Measurements from ENCODE around the gene TMEM154.
"Not testable (repeated sequence)": the region's sequence is repeated elsewhere in the genome, so short reads cannot be mapped to it uniquely, and the experiment has no call there.

The TMEM154 gene

DNA sequence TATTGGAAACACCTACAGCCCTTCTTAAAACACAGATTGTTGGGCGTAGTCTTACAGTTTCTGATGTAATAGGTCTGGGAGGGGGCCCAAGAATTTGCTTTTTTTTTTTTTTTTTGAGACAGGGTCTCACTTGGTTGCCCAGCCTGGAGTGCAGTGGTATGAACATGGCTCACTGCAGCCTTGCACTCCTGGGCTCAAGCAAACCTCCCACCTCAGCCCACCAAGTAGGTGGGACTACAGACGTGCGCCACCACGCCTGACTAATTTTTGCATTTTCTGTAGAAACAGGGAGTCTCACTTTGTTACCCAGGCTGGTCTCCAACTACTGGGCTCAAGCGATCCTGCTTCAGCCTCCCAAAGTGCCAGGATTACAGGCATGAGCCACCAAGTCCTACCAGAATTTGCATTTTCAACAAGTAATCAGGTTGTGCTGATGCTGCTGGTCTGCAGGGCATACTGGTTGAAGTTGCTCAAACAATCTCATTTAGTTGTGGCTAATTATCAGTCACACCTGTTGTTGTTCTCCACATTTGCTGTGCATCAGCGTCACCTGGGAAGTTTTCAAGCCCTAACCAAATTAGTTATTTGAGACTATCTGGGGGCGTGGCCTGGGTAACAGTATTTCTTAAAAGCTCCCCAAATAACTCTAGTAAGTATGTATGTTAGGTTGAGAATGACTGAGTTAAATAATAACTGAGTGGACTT, 14.0 kb downstream of the TMEM154 start:
- no peak for DNase-seq

DNA sequence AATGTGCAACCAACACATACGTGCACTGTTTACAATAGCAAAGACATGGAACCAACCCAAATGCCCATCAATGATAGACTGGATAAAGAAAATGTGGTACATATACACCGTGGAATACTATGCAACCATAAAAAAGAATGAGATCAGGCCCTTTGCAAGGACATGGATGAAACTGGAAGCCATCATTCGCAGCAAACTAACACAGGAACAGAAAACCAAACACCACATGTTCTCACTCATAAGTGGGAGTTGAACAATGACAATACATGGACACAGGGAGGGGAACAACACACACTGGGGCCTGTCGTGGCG, 15.8 kb downstream of the TMEM154 start:
- not testable (repeated sequence) for DNase-seq

DNA sequence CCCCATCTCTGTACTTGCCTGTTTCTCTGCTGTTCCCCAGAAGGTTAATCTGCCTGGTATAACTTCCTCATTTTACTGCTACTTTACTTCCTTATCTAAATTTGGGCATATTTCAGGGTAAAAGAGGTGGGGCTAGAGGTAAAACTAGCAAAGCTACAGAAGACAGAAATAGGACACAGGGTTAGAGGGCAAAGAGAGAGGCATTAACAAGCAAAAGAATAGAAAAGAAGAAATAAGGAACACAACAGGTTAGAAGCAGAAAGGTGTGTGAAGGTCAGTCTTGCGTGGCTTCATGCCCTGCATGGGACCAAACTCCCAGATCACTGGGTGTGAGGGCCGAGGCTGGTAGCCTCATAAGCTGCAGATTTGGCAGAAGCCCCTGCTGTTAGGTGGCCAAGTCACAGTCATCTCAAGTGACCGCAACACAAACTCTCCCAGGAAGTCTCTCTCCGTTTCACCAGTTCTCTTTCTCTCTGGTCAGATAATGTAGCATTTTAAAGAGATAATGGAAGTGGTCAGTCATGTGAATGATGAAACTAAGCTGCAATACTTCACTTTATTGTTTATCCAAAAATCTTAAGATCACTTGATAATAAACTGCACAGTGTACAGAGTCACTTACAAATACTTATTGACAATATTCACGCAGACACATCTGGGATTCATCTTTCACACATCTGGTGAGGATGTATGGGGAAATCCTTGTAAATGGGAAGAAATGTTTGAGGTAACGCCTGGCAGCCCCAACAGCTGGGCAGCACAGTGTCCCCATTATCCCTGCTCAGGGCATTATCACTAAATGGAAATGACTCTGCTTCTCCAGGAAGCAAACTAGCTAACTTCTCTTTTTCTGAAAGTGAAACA, 16.4 kb downstream of the TMEM154 start:
- DNase-seq, result no peak

DNA sequence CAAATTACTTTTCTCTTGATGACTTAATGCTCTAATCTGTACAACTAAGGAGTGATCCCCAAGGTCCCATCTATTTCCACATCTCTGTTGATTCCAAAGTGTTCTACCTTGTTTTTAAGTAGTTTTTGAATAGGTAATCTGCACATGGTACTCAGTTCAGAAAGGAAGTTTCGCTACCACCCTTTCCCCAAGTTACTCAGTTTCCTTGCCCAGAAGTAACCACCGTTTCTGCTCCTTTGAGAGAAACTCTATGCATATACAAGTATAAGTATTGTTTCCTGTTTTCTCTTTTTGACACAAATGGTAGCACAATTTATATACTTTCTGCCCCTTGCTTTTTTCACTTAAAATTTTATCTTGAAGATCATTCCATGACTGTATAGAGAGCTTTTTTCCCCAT, 18.1 kb downstream of the TMEM154 start:
- DNase-seq, result no peak

DNA sequence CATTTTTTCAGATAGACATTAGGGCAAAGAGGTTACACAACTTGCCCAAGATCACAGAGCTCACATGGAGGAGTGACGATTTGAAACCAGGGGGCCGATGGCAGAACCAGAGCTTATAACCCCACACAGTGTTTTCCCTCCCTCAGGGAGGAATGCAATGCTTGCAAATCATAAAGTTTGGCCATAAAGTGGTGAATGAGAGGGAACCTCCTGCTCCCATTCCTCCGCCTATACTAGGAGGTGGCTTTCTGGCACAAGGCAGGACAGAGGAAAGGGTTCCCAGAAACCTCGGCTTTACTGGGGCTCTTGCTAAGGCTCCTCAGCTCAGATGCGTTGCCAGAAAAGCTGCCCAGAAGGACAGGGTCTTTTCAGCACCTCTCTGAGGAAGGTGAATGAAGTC, 19.3 kb downstream of the TMEM154 start:
- DNase-seq, result no peak

DNA sequence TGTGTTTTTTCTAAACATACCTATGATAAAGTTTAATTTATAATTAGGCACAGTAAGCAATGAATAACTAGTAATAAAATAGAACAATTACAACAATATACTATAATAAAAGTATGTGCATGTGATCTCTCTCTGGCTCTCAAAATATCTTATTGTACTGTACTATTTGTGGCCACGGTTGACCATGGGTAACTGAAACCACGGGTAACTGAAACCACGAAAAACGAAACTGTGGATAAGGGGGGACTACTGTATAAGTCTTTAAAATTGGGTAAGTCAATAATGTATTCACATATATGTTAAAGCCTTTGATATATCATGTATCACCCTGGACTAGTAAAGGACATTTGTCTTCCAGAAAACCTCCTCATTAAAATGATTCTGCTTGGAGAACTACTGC, 20.0 kb downstream of the TMEM154 start:
- DNase-seq, result no peak

DNA sequence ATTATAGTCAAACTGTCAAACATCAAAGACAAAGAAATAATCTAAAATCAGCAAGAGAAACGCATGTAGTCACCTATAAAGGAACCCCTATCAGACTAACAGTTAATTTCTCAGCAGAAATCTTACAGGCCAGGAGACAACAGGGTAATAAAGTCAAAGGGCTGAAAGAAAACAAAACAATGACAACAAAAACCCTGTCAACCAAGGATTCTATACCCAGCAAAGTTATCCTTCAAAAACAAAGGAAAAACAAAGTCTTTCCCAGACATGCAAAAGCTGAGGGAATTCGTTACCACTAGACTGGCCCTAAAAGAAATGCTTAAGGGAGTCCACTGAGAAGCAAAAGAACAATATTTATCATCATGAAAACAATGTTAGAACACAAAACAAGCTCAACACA, 22.1 kb downstream of the TMEM154 start:
- no peak for DNase-seq

DNA sequence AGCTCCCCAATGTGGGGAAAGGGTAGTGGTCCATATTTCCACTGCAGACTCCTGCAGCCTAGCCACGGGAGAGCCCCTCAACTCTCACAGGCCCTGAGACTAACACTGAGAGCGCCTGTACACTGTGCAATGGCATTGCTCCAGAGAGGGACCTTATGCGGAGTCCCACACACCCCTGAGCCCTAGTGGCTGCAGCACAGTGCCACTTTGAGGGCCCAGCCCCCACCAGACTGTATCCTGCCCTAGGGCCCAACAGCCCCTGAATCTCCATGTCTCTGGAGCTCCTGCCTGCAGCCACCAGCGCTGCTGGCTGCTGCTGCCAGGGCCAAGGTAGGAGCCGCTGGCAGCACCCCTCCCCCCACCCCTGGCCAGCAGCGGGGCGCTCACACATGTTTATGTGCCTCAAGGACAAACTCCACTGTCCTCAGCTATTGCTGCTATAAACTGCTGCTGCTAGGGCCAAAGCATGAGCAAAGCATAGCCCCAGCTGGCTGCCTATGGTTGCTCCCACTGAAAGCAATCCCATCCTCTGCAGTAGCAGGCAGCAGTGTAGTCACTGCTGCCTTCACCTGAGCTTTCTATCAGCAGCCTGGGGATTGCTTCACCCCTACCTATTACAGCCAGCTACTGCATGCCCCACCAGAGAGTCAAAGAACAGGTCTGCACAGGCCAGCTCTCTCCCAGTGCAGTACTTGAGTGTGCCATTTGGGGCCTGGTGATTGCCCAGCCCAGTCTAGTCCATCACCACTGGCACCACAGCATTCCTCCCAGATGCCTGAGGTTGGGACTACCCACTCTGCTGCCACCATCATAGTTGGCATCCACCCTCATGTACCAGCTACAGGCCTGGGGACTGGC, 24.3 kb downstream of the TMEM154 start:
- DNase-seq, result no peak

DNA sequence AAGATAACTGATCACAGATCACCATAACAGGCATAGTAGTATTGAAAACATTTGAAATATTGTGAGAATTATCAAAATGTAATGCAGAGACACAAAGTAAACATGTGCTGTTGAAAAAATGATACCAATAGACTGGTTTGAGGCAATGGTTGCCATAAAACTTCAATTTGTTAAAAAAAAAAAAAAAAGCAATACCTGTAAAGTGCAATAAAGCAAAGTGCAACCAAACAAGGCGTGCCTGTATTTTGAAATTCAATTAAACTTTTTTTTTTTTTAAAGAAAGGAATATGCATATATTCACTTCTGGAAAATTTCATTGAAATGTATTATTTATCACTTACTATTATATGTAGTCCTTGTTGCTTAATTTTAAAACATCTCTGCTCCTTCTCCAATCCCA, 27.7 kb downstream of the TMEM154 start:
- DNase-seq, result no peak

DNA sequence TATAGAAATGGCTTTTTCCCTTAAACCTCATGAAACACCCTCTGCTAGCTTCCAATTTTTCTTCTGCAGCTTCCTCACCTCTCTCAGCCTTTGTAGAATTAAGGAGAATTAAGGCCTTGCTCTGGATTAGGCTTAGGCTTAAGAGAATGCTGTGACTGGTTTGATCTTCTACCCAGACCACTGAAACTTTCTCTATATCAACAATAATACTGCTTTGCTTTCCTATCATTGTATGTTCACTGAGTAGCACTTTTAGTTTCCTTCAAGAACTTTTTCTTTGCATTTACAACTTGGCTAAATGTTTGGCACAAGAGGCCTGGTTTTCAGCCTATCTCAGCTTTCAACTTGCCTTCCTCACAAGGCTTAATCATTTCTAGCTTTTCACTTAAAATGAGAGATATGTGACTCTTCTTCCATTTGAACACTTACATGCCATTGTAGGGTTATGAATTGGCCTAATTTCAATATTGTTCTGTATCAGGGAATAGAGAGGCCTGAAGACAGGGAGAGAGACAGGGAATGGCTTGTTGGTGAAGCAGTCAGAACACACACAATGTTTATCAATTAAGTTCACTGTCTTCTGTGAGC, 28.2 kb downstream of the TMEM154 start:
- no peak for DNase-seq

DNA sequence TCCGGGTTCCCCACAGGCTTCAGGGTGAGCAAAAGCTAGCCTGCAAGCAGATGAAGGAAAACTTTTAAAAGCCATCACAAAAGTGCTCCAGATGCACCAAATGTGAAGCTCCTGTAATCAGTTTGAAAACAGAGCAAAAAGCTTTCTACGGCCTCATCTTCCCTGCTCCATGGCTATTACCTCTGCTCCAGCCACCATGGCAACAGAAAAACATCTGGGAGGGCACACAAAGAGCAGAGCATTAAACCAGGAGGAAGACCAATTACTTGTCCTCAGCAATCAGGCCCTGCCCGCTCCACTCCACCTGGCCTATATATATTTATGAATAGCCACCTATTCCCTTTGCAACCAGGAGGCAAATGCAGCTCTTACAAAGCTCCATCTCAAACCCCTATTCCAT, 33.6 kb downstream of the TMEM154 start:
- DNase-seq, result no peak

DNA sequence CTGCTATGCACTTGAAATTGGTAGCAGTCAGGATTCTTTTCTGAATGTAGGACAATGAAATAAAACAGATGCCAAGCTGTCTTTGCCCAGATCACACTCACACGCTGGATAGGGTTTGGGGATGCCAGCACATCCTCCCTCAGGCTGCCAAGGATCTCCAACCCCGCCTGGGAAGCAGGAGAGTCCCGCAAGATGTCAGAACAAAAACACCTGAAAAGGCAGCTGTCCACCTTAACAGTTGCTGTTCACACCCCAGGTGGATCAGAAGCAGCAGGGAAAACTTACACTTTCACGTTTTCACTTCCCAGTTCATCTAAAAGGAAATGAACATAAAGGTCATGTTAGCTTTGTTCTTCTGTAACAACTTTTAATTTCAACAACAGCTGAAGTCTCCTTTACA, 35.7 kb downstream of the TMEM154 start:
- no peak for DNase-seq

DNA sequence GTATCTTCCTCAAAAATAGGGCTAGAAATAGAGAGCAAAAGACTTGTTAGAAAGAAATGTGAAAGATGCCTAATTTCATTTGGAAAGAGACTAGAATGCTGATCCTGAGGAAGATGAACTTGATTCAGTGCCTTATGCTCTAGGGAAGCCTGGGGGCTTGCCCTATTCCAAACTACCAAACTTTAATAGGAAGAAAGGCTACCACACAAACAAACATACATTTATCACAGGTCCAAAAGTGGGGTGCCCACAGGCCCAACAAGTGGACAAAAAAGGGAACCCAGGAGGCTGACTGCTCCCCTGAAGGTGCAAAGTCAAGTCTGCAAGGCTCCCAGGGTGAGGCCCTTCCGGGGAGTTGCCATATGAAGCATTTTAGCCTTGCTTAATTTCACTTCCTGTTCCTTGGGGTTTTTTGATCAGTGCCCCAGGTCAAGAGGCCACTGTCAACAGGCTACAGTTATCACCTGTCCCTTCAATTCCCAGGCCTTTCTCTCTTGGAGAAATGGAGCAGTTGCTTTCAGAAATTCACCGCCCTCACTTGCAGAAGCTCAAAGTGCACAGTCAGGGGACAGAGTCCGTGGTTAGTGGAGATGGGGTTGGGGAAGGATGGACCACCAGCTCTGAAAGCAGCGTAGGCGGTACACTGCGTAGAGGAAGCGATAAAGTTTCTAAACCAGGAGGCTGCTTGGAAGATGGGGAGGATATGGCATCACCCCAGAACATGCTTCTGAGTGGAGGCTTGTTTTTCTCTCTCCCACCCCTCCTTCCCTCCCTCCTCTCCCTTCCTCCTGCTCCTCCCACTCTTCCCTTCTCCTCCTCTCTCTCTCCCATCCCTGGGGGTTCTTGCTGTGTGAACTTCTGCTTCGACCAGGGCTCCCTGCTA, 36.4 kb downstream of the TMEM154 start:
- DNase-seq, result no peak

DNA sequence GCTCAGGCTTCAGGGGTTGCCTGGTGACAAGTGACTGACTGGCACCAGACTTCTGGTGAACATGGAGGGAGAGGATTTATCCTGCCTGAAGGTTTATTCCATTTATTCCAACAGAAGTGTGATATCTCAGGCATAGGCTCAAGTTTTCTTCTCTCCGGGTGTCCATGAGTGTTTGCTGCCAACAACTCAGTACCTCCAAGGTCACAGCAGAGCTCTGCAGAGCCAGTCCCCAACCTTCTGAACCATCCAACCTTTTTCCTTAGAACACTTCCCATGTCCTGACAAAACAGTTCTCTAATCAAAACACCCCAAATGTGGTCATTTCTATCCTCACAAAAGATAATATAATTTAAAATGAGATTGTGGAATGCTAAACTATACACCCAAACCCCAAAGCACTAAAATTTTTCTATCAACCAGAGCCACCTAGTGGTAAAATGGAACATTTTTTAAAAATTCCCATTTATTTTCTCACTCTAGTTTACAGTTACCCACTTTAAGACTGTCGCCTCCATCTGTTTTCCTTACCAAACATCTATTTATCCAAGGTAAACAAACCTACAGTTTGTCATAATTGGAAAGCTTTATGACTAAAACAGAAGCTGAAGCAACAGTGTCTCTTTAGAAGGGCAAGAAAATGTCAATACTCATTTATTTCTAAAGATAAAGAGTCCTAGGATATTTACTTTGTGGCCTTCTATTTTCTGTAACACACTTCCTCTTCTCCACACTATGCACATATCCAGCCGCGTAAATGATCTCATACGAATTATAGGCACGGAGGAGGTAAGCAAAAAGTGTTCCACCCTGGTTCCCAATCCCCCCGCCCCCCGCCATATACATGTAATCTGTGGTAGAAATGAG, 39.5 kb downstream of the TMEM154 start:
- no peak for DNase-seq

DNA sequence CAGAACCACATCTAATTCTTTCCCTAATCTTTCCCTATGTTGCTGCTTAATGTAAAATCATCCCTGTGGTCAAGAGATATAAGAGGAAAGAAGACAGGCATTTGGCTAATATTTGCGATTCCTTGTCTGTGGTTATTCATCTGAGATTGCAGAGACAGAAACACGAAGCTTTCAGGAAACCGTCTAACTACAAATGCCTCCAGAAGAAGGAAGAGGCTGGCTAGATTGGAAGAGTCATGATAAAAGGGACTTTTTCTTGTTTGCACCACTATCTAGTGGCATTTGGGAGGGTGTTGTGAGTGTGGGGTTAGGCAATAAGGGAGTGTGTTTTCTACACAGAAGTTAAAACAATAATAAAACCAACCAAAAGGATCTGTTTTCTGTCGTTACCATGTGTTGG, 43.9 kb downstream of the TMEM154 start:
- DNase-seq, result no peak

DNA sequence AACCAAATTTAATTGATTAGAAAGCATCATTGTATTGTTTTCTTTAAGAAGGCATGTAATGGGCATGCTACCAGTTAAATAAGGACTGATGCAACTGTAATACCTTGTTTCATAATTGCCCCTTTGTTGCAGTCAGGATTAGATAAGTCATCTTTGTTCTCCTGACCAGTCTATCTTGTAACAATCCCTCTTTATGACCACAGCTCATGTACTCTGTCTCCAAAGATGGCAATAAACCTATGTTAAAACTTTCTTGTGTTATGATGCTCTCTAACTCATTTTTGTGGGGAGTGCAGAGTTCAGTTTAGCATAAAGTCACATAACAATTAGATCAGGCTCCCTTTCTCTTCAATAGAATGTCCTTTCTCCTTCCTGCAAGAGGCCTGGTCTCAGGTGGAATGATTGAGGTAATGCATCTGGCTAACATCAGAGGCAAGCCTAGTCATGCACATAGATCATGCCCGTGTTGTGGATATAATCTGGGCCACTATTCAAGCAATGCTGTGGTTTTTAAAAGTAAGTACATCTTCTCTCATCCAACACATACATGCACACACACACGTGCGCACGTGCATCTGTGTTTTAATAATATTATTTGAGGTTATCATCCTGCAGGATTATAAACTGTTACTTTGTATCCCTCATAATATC, 45.6 kb downstream of the TMEM154 start:
- no peak for DNase-seq

DNA sequence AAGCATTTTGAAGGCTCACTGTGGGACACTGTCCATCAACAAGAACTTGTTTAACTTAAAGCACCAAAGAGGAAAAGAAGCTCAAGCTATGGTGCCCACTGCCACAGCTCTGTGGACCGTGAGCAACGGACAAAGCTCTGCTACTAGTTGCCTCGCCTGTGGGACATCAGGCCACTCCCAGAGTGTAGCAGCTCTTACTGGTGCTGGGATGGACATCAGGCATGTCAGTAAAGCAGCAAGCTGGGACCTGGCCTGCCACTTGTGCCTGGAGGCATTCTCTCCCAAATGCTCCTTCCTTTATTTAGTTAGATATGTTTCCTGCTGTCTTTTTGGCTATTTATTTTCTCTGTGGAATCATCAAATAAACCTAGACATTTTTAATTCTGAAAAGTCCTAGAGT, 46.7 kb downstream of the TMEM154 start:
- DNase-seq, result no peak

DNA sequence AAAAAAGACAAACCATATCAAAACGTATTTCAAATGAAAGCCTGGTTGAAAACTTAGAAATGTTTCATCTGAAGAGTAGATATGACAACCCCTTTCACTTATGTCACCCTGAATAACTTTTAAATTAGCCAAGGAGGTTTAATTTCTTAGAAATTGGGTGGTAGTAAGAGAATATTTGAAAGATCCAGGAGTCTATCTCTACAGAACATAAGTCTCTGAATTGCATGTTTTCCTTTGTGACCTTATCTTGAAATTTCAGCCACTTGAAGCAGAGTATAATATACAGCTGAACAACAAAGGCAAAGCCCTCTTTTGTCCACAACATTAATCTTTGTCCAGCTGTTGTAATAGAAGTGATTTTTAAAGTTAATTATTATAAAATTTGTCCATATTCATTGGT, 49.5 kb downstream of the TMEM154 start:
- no peak for DNase-seq

DNA sequence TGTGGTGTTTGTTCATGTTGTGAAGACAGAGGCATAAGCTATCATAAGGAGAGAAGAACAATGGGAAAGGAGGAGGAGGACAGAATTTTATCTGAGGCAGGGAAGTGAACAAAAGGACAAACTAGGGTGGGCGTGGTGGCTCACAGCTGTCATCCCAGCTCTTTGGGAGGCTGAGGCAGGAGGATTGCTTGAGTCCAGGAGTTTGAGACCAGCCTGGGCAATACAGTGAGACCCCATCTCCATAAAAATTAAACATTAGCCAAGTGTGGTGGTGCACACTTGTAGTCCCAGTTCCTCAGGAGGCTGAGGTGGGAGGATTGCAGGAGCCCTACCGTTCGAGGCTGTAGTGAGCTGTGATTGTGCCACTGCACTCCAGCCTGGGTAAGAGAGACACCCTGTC, 49.9 kb downstream of the TMEM154 start:
- no peak for DNase-seq

DNA sequence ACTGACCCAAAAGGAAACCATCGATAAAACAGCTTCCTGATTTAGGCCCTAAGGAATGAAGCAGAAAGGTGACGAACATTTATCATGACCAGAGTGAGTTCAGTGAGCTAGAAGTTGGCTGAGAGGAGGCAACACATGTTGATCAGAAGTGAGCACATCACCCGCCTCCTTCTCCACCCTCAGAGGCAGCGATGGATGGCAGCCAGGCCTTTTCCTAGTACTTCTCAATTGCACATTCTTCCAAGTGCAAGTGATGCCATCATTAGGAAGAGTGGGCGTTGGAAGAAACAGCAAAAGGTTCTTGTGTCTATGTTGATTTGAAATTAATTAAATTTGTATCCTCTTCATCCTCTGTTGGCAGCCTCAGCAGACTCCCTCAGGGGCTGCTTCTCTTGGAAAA, 51.7 kb downstream of the TMEM154 start:
- no peak for DNase-seq

DNA sequence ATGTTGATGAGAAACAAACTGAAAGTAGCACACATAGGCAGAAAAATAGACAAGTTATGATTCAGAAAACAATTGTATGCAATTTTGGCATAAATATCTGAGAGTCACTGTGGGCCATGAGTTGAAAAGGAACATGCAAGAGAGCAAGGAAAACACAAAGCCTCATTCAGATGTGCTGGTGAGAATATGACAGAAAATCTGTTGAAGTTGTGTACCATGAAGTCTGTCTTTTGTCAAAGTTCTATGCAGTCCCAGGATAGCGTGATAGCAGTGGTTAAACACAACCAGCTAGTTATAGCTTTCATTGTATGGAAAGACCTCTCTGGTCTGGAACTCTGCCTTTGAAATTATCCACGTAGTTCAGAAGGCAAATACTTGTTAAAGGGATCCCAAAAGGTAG, 53.0 kb downstream of the TMEM154 start:
- DNase-seq, result no peak

Measured in activated CD8-positive, alpha-beta memory T cell treated with anti-CD3 and anti-CD28 coated beads for 24 hours (primary cell).